Mucosa of gallbladder (tissue), 1 donor: ENCODE data around the gene CRYGN. TPM values are rescaled to one million over a fixed set of nuclear protein-coding genes. Genes with fewer than 3 reads are reported as not detected.

Experiments
- DNase-seq: peaks from one replicate; pipeline ENCODE4 v3.0.0-alpha.2; 2020; ENCODE audit warnings: low spot score
- total RNA-seq: library from RNA; stranded (reverse); gene quantifications from one replicate; pipeline ENCODE4 v1.2.1, GENCODE V29; 2021
- donor health status: DM: no; HTN: no; CAD: no.

The CRYGN gene
- total RNA-seq, 1 donor from 2014 or later = 0.43 TPM

DNA sequence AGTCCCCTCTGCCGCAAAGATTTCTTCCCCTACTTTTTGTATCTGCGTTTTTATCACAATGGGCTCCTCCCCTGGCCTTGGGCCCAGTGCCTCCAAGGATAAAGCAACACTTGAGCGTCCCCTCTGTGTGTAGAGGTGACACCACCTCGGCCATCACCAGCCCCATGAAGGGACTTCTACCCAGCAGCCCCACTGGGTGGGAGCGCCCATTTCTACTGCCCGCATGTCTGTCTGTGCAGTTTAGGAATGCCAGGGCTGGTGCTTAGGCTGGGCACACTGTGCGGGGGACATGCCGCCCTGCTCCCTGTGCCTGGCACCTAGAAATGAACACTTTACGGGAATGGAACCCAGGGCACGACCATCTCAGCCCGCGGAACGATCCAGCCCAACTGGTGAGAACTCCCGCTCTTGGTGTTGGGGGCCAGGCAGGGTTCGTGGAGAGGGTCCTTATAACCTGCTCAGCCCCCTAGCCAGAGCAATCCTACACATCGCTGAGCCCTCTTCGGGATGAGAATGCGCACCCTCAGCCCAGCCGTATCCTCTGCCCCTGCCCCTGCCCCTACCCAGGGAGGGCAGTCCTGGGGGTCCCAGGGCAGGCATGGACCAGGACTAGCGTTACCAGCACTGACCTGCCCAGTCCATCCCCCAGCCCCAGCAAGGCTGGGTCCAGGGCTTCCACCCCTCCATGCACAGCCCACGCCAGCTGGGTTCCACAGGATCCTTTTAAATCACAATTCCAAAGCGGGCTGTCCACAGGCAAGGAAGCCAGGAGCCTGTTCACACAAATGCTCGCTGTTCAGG lies 12.8 kb downstream of the CRYGN start:
- no peak for DNase-seq

DNA sequence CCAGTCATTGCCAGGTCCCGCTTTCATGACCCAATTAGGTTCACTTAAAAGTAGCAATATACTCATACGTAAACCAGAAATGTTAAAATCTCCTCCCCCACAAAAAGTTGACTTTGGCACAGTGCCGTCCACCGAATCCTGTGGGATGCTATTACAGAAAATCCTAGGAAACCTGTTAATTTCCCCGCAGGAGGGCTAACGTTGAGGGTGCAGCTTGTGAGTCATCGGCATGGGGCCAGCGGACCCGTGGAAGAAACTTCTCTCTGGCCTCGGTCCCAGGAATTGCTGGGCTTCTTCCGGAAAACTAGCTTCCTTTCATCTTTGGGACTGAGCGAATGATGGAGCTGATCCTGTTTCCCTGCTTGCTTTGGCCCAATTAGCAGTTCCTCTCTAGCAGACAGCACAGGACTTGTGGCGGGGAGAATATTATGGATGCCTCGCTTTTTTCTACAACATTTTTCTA lies 13.5 kb downstream of the CRYGN start:
- DNase-seq = peak; percentile 76

DNA sequence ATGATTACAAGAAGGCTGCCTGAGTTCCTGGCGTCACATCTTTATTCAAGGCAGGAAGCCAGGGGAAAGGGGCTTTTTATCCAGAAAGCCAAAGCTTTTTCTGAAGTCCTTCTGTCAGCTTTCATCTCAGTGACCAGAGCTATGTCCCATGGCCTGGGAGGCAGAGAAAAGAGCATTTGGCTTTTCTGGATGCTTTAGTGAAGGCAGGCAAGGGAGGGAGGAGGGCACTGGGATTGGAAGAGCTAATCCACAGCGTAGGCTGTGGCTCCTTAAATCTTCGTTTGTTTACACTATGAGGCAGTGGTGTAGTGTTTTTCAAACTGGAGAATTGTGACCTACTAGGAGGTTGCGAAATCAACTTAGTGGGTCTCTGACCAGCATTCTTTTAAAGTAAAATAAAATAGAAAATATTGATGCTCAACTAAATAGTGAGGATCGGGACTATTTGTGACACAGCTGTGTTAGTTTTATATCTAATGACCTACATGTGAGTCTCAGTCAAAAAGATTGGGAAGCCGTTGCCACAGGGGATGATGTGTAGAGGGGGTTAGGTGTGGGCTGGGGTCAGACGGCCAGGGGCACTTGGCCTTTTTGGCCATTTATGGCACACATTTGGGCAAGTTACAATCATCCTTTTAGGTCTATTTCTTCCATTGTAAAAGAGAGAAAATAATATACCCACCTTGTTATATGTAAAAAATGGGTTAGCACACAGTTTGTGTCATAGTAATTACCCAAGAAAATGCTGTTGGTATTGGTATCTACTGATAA lies 14.1 kb downstream of the CRYGN start:
- DNase-seq = peak; percentile 42

DNA sequence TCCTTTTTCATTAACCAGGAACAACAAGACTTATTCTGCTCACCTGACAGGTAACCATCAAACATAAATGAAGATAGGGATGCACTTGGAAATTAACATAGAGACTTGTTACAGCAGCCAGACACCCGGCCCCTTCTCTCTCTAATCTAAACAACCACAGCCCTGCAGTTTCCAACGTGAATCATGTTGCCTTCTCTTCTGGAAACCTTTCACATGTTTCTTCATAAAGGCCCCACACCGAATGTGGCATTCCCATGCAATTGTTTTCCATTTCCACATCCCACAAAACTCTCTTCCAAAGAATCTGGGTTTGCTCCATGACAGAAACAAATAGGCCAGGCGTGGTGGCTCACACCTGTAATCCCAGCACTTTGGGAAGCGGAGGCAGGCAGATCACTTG lies 15.1 kb downstream of the CRYGN start:
- no peak for DNase-seq

GRCh38 chr7:151423936-151424335 lies 16.0 kb downstream of the CRYGN start:
- no peak for DNase-seq

DNA sequence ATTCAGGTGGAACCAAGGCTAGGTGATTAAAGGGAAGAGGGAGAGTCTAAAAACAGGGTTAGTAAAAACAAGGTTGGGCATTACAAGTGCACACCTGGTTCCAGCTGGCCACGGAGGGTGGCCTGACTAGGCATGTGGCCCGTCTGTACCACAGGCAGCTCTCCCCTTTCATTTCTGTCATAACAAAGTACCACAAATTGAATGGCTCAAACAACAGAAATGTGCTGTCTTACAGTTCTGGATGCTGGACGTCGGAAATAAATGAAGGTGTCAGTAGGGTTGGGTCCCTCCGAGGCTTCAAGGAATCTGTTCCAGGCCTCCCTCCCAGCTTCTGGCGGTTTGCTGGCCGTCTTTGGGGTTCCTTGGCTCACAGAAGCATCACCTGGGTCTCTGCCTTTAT lies 16.7 kb downstream of the CRYGN start:
- no peak for DNase-seq

DNA sequence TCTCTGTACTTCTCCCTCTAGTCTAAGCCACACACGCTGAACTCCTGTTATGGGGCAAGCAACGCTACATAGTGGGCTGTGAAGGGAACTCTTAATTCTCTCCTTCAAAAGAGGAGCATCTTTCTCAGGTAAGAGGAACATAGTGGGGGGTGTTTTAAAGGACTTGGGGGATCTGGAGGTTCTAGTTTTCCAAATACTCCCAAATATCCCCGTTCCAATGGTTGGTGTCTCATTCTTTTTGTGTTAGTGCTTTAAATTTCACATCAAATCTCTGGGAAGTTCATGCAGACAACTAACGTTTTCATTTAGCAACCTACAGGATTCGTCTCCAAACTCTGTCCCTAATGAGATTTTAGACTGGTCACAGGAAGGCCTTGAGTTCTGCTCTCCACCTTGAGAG lies 17.7 kb downstream of the CRYGN start:
- no peak for DNase-seq

GRCh38 chr7:151420144-151420543 lies 19.8 kb downstream of the CRYGN start:
- no peak for DNase-seq

- no peak for DNase-seq
These were observed 23.0 kb downstream of the CRYGN start for GRCh38 chr7:151416941-151417315.

- DNase-seq = no peak
These were observed 23.6 kb downstream of the CRYGN start for GRCh38 chr7:151416112-151416940.

DNA sequence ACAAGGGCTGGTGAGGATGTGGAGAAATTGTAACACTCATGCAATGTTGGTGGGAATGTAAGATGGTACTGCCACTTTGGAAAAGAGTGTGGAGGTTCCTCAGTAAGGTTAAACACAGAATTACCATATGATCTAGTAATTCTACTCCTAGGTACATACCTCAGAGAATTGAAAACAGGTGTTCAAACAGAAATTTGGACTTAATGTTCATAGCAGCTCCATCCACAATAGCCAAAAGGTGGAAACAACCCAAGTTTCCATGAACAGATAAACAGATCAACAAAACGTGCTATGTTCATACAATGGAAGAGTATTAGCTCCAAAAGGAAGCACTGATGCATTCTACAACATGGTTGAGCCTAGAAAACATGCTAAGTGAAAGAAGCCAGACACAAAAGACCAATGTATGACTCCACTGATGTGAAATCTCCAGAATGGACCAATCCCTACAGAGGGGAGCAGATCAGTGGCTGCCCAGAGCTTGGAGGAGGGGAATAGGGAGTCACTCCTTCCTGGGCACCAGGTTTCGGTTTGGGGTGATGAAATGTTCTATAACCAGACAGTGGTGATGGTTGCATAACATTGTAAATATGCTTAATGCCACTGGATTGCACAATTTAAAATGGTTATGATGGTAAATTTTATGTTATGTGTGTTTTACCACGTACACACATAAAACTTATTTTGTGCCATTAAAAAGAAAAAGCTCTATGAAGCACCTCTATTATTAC lies 24.4 kb downstream of the CRYGN start:
- no peak for DNase-seq

GRCh38 chr7:151413241-151413640 lies 26.7 kb downstream of the CRYGN start:
- no peak for DNase-seq

DNA sequence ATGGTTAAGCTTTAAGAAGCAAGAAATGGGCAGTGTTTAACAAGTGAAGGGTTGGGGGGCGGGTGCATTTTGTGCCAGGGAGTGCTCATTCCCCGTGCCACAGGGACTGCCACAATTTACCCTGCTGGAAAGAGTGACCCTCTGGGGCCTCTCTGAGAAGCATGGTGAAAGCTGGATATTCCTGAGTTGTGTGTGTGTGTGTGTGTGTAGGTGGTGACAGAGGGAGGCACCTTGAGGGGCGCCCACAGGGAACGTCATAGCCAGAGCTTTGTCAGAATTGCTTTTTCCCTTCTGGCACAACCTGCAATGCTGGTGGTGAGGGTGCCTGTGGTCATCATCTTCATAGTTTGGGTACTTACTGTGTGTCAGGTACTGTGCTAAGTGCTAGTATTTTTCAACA lies 27.6 kb downstream of the CRYGN start:
- DNase-seq = no peak

DNA sequence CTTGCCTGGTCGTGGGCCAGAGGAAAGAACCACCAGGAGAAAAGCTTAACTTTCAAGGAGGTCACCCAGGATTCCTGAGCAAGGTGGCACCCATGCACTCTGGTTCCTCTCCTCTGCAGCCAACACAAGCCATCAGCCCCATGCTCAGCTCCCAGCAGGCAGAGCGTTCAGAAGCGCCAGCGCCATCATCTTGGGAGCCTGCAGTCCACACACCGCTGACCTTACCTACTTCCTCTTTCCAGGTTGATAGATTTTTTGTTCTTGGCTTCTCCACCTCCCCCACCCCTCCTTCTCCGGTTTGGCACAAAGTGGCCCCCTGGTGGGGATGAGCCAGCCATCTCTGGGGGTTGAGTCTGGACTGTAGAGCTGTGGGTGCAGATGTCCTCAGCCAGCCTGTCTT lies 28.4 kb downstream of the CRYGN start:
- DNase-seq = no peak

DNA sequence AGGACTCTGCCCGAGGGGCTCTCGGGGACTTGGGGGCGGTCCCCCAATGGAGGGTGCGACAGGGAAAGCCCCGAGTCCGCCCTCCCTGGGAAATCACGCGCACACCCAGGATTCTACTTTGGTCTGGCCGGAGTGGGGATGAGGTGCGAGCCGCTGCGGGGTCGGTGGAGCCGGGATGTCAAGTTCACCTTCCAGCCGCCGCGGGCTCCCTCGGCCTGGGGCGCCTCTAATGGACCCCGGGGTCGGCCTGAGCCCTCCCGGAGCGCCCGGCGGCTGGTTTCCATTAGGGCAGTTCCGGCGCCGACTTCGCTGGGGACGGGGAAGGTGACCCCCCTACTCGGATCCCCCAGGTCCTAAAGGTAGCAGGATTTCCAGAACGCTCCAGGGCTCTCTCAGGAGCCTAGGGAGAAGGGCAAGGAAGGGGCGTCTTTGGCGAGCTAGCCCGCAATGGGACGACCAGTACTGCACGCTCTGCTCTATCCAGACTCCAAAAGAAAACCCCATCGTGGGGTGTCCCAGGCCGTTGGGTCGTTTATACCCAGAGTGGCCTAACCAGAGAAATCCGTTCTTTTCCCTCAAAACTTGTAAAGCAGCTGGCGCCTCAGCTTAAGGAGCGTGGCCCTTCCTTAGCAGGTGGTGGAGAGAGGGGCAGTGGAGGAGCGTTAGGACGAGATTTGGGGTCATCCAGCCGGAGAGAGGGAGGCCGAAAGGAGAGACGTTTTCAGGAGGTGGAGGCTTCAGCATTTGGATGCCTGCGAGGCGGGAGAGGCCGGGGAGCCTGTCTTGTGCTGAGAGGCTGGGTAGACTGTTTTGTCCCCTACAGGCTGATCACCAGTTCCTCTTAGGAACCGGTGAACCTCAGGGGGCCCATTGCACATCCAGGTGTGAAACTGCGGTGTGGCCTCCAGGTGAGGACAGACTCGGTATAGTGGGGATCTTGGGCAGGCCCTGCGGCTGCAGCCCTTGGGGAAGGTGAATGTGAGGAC lies 29.2 kb downstream of the CRYGN start:
- DNase-seq = no peak

DNA sequence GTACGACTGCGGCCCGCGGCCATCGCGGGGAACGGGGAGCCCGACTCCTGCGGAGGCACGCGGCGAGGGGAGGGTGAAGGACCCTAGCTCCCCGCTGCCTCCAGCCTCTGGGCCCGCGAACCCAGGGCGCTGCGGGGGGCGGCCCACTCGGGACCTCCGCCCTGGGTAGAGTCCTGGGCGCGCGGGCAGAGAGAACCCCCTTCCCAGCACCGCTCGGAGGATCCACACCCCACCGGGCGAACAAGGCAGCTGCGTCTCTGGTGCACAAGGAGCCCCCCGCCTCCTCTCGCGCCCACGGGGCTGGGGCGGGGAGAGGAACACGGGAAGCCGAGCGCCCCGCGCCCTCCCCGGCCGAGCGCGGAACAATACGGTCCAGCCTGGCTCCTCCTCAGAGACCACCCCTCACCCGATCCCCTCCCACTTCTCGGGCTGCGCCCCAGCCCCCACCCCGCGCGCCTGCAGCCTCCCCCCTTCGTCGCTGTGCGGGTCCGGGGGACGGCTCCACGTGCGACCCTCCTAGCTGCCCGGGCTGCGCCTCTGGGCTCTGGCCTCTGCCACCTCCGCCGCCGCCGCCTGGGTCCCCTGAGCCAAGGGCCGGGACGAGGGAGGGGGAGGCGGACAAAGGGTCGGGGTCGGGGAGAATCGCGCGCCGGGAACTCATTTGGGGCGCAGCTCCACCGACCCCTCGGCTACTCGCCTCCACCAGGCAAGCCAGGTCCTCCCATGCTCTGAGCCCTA lies 30.1 kb downstream of the CRYGN start, which contains the start of gene WDR86:
Gene WDR86 (minus strand): TSS at position 372 of the 738 bp plus-strand sequence. CDS start 449 bp downstream, outside the sequence.
- DNase-seq = no peak

- DNase-seq = peak; percentile 27
These were observed 30.9 kb downstream of the CRYGN start for GRCh38 chr7:151408839-151409666.

DNA sequence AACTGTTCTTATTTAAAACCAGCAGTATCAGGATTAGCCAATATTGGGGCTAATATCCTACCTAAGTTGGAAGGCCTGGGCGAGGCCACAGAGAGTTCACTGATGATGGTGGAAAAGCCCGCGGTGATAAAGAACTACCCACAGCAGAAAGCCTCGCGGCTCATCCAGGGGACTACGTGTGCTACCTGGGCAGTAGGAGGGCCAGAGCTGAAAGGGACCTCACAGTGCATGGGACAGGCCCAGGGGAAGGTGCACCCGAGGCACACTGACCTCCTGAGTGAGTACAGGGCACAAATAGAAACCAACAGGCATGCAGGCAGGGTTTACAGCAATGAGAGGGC lies 31.5 kb downstream of the CRYGN start:
- DNase-seq = no peak
